RWPE2 (cell line): ENCODE results near the gene C19orf81.

Source experiments
- ATAC-seq: fragments of 200-7000 bp; cut with Tn5 transposase; 3 replicates; pipeline ENCODE4 v1.9.1; 2021; ENCODE audit warnings: low read depth
- DNase-seq: peaks from one replicate; pipeline ENCODE4 v3.0.0-alpha.2; 2020; ENCODE audit warnings: low spot score
- H3K27ac ChIP-seq: fragments of 450-650 bp; 2 replicates; pipeline ENCODE4 v1.5.1; 2017; ENCODE audit warnings: mild to moderate bottlenecking; ENCODE audit not compliant: poor library complexity, severe bottlenecking
- H3K27me3 ChIP-seq: fragments of 250-450 bp; sonication (Bioruptor Pico); 2 replicates; pipeline ENCODE4 v1.5.1; 2021; ENCODE audit warnings: mild to moderate bottlenecking, moderate library complexity; ENCODE audit not compliant: insufficient read depth, poor library complexity, severe bottlenecking
- H3K36me3 ChIP-seq: fragments of 250-450 bp; sonication (Bioruptor Pico); 2 replicates; pipeline ENCODE4 v1.5.1; 2020; ENCODE audit warnings: low read depth, mild to moderate bottlenecking, moderate library complexity
- H3K4me1 ChIP-seq: fragments of 250-450 bp; sonication (Bioruptor Pico); 2 replicates; pipeline ENCODE4 v1.5.1; 2021; ENCODE audit warnings: mild to moderate bottlenecking, moderate library complexity; ENCODE audit not compliant: insufficient read depth, poor library complexity, severe bottlenecking
- H3K4me3 ChIP-seq: fragments of 250-450 bp; sonication (Bioruptor Pico); 2 replicates; pipeline ENCODE4 v1.5.1; 2021; ENCODE audit warnings: mild to moderate bottlenecking, moderate library complexity; ENCODE audit not compliant: severe bottlenecking
- H3K9me3 ChIP-seq: fragments of 250-450 bp; sonication (Bioruptor Pico); 2 replicates; pipeline ENCODE4 v1.5.1; 2021; ENCODE audit warnings: mild to moderate bottlenecking, moderate library complexity; ENCODE audit not compliant: severe bottlenecking
- CTCF ChIP-seq: fragments of 450-650 bp; IDR thresholded peaks from one replicate; pipeline ENCODE4 v1.5.1; 2017; ENCODE audit warnings: mild to moderate bottlenecking, moderate library complexity; ENCODE audit not compliant: poor library complexity, severe bottlenecking

The C19orf81 gene

GRCh38 chr19:50649433-50650391, at the start of gene C19orf81:
TSS of gene C19orf81 (plus strand) at chr19:50649445. CDS start at chr19:50649445, 0 bp downstream.
- no peaks in the 10 kb centered on the region for H3K27me3 ChIP-seq
- TF ChIP-seq CTCF: no peak
- H3K9me3 ChIP-seq: no peaks in the 10 kb centered on the region
- H3K4me1 ChIP-seq: no peaks in the 10 kb centered on the region
- no peaks in the 10 kb centered on the region for H3K36me3 ChIP-seq
- ATAC-seq (peak; percentile 35; the same call in 1 of the 3 replicates), DNase-seq (no peak)
- no peak within 1 kb of the TSS for H3K27ac ChIP-seq
- no peak within 1 kb of the TSS for H3K4me3 ChIP-seq

GRCh38 chr19:50601407-50602088, 47.7 kb upstream of the C19orf81 start:
- no peak for TF ChIP-seq CTCF
- Histone ChIP-seq H3K9me3 (no peaks in the 10 kb centered on the region), H3K27ac (no peak overlapping the region), H3K36me3 (no peaks in the 10 kb centered on the region), H3K4me3 (no peak overlapping the region), H3K4me1 (no peaks in the 10 kb centered on the region), H3K27me3 (peaks cover 16% of the 10 kb centered on the region)
- DNase-seq: no peak
- ATAC-seq: no peak

GRCh38 chr19:50602089-50602422, 47.2 kb upstream of the C19orf81 start:
- TF ChIP-seq CTCF: no peak
- Histone ChIP-seq H3K9me3 (no peaks in the 10 kb centered on the region), H3K4me1 (no peaks in the 10 kb centered on the region), H3K27ac (no peak overlapping the region), H3K4me3 (no peak overlapping the region), H3K27me3 (peaks cover 16% of the 10 kb centered on the region), H3K36me3 (no peaks in the 10 kb centered on the region)
- DNase-seq (no peak), ATAC-seq (no peak)

- Histone ChIP-seq H3K27ac (no peak overlapping the region), H3K36me3 (no peaks in the 10 kb centered on the region), H3K9me3 (no peaks in the 10 kb centered on the region), H3K27me3 (peaks cover 16% of the 10 kb centered on the region), H3K4me1 (no peaks in the 10 kb centered on the region), H3K4me3 (no peak overlapping the region)
- ATAC-seq: no peak
- no peak for DNase-seq
- TF ChIP-seq CTCF: no peak
Measured at GRCh38 chr19:50602496-50602895, 46.7 kb upstream of the C19orf81 start.
